ENCODE results near the gene PDZRN3.

- TF ChIP-seq CTCF (IDR thresholded peaks at IDR 0.05) (no peak), PBX3 (IDR thresholded peaks at IDR 0.05) (no peak), RNF2 (IDR thresholded peaks at IDR 0.05; ENCODE audit: borderline replicate concordance, low read depth) (no peak), RCOR1 (IDR thresholded peaks at IDR 0.05; ENCODE audit: low read depth, low read length) (no peak), POLR2A (IDR thresholded peaks at IDR 0.05; ENCODE audit: low read length) (no peak), ZNF302 (CRISPR knock-in tag; IDR thresholded peaks at IDR 0.05) (no peak), ZC3H11A (IDR thresholded peaks at IDR 0.05) (no peak), HDAC2 (IDR thresholded peaks at IDR 0.05) (no peak), TP53 (CRISPR knock-in tag; IDR thresholded peaks at IDR 0.05) (no peak)
Measured at GRCh38 chr3:73473181-73473897, 151.4 kb downstream of the PDZRN3 start.
